Measurements from ENCODE around the gene HSPA8.
A peak's percentile ranks its signal among the peaks of the same experiment; 100 is the strongest.

HSPA8 gene

GRCh38 chr11:123065621-123066020, 3.7 kb upstream of the HSPA8 start:
- Histone ChIP-seq H3K4me3 (ENCODE audit: low read depth in 1 of 2, low read length in 1 of 2) (no peak overlapping the region), H3K27ac (no peak overlapping the region), H3K9me3 (no peaks in the 10 kb centered on the region), H3K36me3 (peaks cover 10% of the 10 kb centered on the region), H3K4me1 (ENCODE audit: control insufficient read depth in 1 of 2, insufficient read depth in 1 of 2, low read depth in 1 of 2, low read length in 1 of 2) (peaks cover 46 to 47% of the 10 kb centered on the region in 2 experiments), H3K27me3 (no peaks in the 10 kb centered on the region)
- TF ChIP-seq CTCF (IDR thresholded peaks at IDR 0.05): no peak

DNA sequence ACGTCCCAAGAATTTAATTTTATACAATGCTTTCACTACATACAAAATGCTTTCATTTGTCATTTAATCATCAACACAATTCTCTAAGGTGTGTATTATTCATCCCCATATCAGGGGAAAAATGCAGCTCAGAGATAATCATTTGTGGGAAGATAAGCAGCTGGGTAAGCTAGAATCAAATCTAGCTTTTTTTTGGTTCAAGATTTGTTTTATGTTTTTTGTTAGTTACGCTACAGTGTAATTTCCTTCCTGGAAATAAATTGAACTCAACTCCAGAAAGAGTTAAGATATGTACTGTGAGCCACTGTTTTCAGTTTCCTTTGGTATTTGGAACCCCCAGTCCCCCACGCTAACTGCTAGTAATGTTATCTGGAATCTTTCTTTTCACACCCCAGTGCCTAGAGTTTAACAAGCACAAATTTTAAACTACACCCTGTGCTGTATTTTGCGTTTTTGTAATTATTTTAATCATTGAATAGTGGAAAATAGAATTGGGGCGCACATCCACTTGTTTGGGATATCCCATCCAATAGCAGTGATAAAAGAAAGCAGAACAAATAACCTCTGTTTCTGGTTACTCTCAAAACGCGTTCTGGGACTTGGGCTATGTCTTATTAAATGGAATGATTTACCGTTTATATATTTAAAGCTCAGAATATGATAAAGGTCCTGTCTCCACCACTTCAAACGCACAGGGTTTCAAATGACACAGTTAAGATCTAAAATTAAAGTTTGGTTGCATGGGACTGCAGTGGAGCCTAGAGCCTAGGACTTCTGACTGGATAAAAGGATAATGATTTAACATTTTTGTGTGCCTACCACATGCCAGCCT, 2.1 kb upstream of the HSPA8 start:
- no peaks in the 10 kb centered on the region for H3K9me3 ChIP-seq
- peak overlapping the region; percentile 100 for H3K27ac ChIP-seq
- no peaks in the 10 kb centered on the region for H3K27me3 ChIP-seq
- peaks cover 26% of the 10 kb centered on the region for H3K36me3 ChIP-seq
- TF ChIP-seq CTCF (IDR thresholded peaks at IDR 0.05): no peak
- H3K4me3 ChIP-seq (ENCODE audit: low read depth in 1 of 2, low read length in 1 of 2): peak overlapping the region; percentile 84 to 99
- peaks cover 44 to 48% of the 10 kb centered on the region in 2 experiments for H3K4me1 ChIP-seq (ENCODE audit: control insufficient read depth in 1 of 2, insufficient read depth in 1 of 2, low read depth in 1 of 2, low read length in 1 of 2)

- Histone ChIP-seq H3K4me1 (ENCODE audit: control insufficient read depth in 1 of 2, insufficient read depth in 1 of 2, low read depth in 1 of 2, low read length in 1 of 2) (peaks cover 40 to 51% of the 10 kb centered on the region in 2 experiments), H3K4me3 (ENCODE audit: low read depth in 1 of 2, low read length in 1 of 2) (peak overlapping the region; percentile 84 to 99), H3K9me3 (no peaks in the 10 kb centered on the region), H3K27me3 (no peaks in the 10 kb centered on the region), H3K36me3 (peaks cover 35% of the 10 kb centered on the region), H3K27ac (peak overlapping the region; percentile 100)
- no peak for TF ChIP-seq CTCF (IDR thresholded peaks at IDR 0.05)
Measured at GRCh38 chr11:123062892-123063825, 1.2 kb upstream of the HSPA8 start.

- no peaks in the 10 kb centered on the region for H3K9me3 ChIP-seq
- H3K27me3 ChIP-seq: no peaks in the 10 kb centered on the region
- TF ChIP-seq CTCF (IDR thresholded peaks at IDR 0.05): peak; percentile 43
- peaks cover 40 to 51% of the 10 kb centered on the region in 2 experiments for H3K4me1 ChIP-seq (ENCODE audit: control insufficient read depth in 1 of 2, insufficient read depth in 1 of 2, low read depth in 1 of 2, low read length in 1 of 2)
- peak overlapping the region; percentile 100 for H3K27ac ChIP-seq
- H3K36me3 ChIP-seq: peaks cover 43% of the 10 kb centered on the region
- peak overlapping the region; percentile 84 to 99 for H3K4me3 ChIP-seq (ENCODE audit: low read depth in 1 of 2, low read length in 1 of 2)
Measured at GRCh38 chr11:123062158-123062891, 389 bp upstream of the HSPA8 start.
